ENCODE results near the gene VWA1.
"Not testable (repeated sequence)": the region's sequence is repeated elsewhere in the genome, so short reads cannot be mapped to it uniquely, and the experiment has no call there.

The VWA1 gene

GRCh38 chr1:1424707-1425106 is 10.8 kb upstream of the VWA1 start:
- no peak for DNase-seq (ENCODE audit: low read depth)

DNA sequence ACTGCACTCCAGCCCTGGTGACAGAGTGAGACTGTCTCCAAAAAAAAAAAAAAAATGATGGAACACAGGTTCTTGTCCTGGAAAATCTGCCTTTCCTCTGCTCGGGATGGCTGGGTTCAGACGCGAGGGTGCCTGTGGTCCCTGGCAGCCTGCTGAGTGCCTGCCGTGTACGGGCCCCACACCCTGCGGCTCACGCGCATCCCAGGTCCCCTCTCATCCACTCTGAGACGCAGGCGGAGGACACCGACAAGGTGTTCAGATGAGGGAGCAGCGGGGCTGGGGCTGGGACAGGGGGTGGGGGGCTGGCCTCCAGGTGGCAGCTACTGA is 10.1 kb upstream of the VWA1 start:
- no peak for DNase-seq (ENCODE audit: low read depth)

DNA sequence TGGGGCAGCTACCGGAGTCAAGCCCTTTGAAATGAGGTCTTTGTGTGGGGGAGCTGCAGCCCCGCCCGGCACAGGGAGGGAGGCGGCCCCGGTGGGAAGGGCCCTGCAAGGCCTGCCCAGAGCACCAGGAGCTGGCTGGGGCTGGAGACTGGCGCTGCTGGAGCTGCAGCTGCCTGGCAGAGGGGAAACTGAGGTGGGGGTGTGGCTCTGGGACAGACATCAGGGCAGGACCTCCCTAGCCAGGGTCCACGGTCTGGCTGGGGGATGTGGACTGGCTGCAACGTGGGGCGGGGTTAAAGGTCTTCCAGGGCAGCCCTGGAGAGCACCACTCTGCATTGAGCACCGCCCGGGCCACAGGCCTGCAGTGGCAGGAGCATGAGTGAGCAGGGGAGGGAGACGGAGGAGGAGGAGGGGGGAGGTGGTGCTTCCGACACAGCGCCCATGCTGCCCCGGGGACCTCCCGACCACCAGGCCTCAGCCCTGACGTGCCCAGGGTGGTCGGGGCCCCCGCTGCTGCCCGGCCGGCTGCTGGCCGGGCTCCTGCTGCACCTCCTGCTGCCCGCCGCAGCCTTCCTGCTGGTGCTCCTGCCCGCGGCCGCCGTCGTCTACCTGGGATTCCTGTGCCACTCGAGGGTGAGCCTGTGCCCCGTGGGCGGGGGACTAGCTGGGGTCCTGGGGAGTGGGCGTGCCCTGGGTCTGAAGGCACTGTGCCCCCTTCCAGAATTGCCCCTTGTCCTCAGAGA is 9.6 kb upstream of the VWA1 start:
- no peak for DNase-seq (ENCODE audit: low read depth)

GRCh38 chr1:1426496-1427105 is 8.9 kb upstream of the VWA1 start:
- DNase-seq (ENCODE audit: low read depth), result no peak

DNA sequence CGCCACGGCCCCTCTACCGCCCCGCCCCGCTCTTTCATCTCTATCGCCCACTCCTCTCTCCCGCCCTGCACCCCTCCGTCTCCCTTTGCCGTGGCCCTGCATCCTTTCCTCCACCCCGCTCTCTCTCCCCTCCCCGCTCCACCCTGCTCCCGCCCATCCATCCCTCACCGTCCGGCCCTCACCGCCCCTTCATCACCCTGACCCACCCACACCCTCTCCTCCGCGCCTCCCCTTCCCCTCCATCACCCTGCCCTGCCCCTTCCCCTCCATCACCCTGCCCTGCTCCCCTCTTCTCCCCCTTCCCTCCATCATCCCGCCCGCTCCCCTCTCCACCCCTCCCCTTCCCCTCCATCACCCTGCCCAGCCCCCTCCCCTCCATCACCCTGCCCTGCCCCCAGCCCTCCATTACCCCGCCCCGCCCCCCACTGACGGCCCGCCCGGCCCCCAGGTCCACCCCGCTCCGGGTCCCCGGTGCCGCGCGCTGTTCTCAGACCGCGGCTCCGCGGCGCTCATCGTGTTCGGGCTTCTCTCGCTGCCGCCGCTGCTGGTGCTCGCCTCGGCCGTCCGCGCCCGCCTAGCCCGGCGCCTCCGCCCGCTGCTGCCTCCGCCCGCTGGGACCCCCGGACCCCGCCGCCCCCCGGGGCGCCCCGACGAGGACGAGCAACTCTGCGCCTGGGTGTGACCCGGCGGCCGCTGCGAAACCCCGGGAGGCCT is 8.2 kb upstream of the VWA1 start:
- DNase-seq (ENCODE audit: low read depth), result no peak

GRCh38 chr1:1427820-1428148 is 7.7 kb upstream of the VWA1 start:
- DNase-seq (ENCODE audit: low read depth), result no peak

GRCh38 chr1:1428174-1428573 is 7.3 kb upstream of the VWA1 start:
- DNase-seq (ENCODE audit: low read depth), result no peak

DNA sequence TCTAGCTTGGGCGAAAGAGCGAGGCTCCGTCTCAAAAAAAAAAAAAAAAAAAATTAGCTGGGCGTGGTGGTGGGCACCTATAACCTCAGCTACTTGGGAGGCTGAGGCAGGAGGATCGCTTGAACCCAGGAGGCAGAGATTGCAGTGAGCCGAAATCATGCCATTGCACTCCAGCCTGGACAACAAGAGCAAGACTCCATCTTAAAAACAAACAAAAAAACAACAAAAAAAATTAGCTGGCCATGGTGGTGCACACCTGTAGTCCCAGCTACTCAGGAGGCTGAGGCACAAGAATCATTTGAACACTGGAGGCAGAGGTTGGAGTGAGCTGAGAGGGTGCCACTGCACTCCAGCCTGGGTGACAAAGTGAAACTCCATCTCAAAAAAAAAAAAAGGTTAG is 6.5 kb upstream of the VWA1 start:
- DNase-seq (ENCODE audit: low read depth), result not testable (repeated sequence)

- DNase-seq (ENCODE audit: low read depth), result no peak
Measured at GRCh38 chr1:1429671-1430073, 5.8 kb upstream of the VWA1 start.

DNA sequence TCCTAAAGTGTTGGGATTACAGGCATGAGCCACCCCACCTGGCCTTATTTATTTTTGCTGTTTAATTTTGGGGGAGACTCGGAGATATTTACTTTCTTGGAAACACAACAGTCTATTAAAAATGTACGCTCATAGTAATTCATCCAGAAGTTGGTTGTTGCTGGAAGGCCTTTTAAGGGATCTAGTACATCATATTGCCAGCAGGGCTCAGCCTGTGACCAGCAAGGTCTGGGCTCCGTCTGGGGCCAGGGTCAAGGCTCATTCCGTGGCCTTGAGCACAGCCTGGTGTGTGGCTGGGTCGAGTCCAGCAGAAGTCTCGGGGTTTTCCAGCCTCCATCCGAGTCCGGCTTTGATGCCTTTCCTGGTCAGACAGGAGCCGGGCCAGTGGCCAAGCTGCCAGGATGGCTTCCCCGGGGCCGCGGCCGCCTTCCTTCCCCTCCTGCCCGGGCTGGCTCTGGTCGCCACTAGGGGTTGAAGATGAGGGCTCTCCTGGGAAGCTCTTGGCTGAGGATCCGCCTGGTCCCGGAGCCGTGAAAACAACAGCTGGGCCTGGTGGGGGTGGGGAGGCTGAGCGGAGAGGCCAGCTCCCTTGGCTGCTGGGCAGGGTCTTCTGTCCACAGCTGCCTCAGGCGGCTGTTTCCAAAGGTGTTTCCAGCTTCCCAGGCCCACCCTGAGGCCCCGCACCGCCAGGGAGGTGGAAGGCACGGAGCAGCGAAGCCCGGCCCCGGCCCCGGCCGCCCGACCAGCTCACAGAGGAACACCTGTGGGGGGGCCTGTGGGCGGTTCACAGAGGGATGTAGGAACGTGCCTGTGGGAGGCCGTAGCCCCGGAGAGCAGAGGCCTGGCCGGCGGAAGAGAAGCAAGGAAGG is 5.1 kb upstream of the VWA1 start:
- DNase-seq (ENCODE audit: low read depth), result no peak

GRCh38 chr1:1430992-1431844 is 4.3 kb upstream of the VWA1 start:
- no peak for DNase-seq (ENCODE audit: low read depth)

- no peak for DNase-seq (ENCODE audit: low read depth)
Measured at GRCh38 chr1:1431845-1432273, 3.6 kb upstream of the VWA1 start.

DNA sequence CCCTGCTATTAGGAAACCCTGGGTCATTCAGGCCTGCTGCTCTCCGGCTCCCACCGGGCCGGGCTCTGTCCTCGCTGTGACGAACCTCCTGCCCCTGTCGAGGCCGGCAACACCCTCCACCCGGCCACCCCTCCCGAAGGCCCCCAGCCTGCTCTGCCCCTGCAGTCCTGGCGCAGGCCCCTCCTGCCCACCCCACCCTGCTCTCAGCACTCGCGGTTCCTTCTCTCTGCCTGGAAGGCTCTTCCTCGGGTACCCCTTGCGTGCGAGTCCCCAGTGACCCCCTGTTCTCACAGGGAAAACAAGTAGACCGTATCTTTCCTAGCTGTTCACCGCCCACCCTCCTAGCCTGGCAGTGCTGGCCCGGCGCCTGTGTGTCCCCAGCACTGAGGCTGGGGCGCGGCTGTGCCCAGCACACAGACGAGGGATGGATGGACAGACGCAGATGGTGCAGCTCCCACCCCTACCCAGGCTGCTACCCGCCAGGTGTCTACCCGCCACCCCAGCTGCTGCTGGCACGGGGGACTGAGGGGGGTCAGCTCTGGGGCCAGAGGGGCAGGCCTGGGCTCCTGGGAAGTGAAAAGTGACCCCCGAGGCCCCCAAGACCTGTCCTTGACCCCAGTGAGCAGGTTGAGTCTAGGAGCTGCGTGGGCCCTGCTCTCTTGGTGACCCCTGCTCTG is 3.1 kb upstream of the VWA1 start:
- DNase-seq (ENCODE audit: low read depth), result no peak

GRCh38 chr1:1432951-1433803 is 2.3 kb upstream of the VWA1 start:
- no peak for DNase-seq (ENCODE audit: low read depth)

GRCh38 chr1:1433804-1434130 is 1.7 kb upstream of the VWA1 start:
- peak; percentile 33 for DNase-seq (ENCODE audit: low read depth)

GRCh38 chr1:1434131-1434823 is 1.2 kb upstream of the VWA1 start:
- DNase-seq (ENCODE audit: low read depth), result no peak

DNA sequence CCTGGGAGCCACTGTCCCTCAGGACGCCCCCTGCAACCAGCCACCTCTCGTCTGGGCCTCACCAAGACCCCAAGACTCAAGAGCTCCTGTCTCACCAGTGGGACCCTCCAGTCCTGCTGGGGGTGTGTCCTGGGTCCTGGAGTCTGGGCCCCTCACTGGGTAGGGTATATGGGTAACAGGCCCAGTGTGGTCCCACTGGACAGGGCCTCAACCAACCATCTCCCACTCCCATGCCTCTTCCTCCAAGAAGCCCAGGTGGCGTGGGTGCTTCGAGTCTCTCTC is 725 bp upstream of the VWA1 start:
- DNase-seq (ENCODE audit: low read depth), result no peak

DNA sequence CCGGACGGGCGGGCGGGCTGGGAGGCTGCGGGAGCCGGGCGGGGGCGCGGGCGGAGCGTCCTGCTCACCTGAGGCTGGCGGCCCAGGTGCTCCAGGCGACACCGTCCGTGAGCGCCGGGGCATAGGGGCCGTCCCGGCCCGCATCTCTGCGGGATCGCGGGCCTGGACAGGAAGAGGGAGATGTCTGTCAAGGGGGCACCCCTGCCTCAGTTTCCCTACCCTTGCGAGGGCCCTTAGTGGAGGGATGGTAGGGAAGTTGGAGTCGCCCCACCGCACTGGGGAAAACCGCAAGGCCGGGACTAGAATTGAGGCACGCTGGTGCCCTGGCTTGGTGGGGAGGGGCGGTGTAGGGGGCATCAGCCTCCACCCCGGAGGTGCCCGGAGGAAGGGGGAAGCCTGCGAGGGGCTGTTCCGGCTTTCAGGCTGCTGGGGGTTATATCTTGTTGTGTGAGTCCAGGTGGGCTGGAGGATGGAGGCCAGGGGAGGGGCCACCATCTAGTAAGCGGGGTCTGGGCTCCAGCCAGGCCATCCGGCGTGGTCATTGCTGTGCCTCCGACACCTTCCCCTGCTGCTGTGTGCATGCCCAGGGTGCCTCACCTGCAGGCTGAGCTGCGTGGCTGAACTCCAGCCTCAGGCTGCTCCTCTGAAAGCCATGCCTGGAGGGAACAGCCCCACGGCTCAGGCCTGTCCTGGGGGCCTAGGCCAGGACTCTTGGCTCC is 580 bp downstream of the VWA1 start:
- DNase-seq (ENCODE audit: low read depth), result no peak

- no peak for DNase-seq (ENCODE audit: low read depth)
Measured at GRCh38 chr1:1436630-1437032, 1.1 kb downstream of the VWA1 start.

Data from ELR (cell line).